Mesendoderm (in vitro differentiated cells): ENCODE measurements around the gene GALNT15.

Source experiments
- DNase-seq: peaks from one replicate; pipeline ENCODE4 v3.0.0; 2013
- H2AK5ac ChIP-seq: 2 replicates; pipeline ENCODE4 v1.6.1; 2013; ENCODE audit warnings: low read length, inconsistent platforms
- H2BK120ac ChIP-seq: 2 replicates; pipeline ENCODE4 v1.6.1; 2013; ENCODE audit warnings: low read depth, mild to moderate bottlenecking, low read length, moderate library complexity, mixed read lengths
- H2BK15ac ChIP-seq: replicated peaks from 2 replicates; pipeline ENCODE4 v1.6.1; 2013; ENCODE audit warnings: low read depth, mild to moderate bottlenecking, moderate library complexity
- H2BK5ac ChIP-seq: 2 replicates; pipeline ENCODE4 v1.6.1; 2013; ENCODE audit warnings: low read length, inconsistent platforms
- H3K18ac ChIP-seq: 2 replicates; pipeline ENCODE4 v1.6.1; 2013; ENCODE audit warnings: mild to moderate bottlenecking, low read length, mixed read lengths
- H3K23ac ChIP-seq: one replicate; pipeline ENCODE4 v1.6.1; 2013; ENCODE audit warnings: low read length
- H3K27ac ChIP-seq: 2 replicates; pipeline ENCODE4 v1.5.1; 2013; ENCODE audit warnings: low read depth, mild to moderate bottlenecking, inconsistent platforms, low read length, moderate library complexity
- H3K27me3 ChIP-seq: 2 replicates; pipeline ENCODE4 v1.6.1; 2013; ENCODE audit warnings: low read length, control low read depth, mild to moderate bottlenecking, inconsistent platforms; ENCODE audit not compliant: insufficient read depth, poor library complexity
- H3K36me3 ChIP-seq: 2 replicates; pipeline ENCODE4 v1.6.1; 2013; ENCODE audit warnings: low read length, inconsistent platforms; ENCODE audit not compliant: control insufficient read depth, insufficient read depth
- H3K4ac ChIP-seq: one replicate; pipeline ENCODE4 v1.6.1; 2013; ENCODE audit warnings: low read depth, mild to moderate bottlenecking, low read length, moderate library complexity
- H3K4me1 ChIP-seq: 2 replicates; pipeline ENCODE4 v1.6.1; 2013; ENCODE audit warnings: low read depth, low read length, inconsistent platforms; ENCODE audit not compliant: control insufficient read depth
- H3K4me2 ChIP-seq: 2 replicates; pipeline ENCODE4 v1.6.1; 2013; ENCODE audit warnings: low read length
- H3K4me3 ChIP-seq: 2 replicates; pipeline ENCODE4 v1.5.1; 2013; ENCODE audit warnings: mild to moderate bottlenecking, low read length
- H3K56ac ChIP-seq: one replicate; pipeline ENCODE4 v1.6.1; 2013; ENCODE audit warnings: low read length
- H3K79me1 ChIP-seq: 2 replicates; pipeline ENCODE4 v1.6.1; 2013; ENCODE audit warnings: low read length, inconsistent platforms
- H3K79me2 ChIP-seq: 2 replicates; pipeline ENCODE4 v1.6.1; 2013; ENCODE audit warnings: mild to moderate bottlenecking, low read length; ENCODE audit not compliant: control insufficient read depth, insufficient read depth
- H3K9ac ChIP-seq: 2 replicates; pipeline ENCODE4 v1.6.1; 2013; ENCODE audit warnings: low read length, inconsistent platforms
- H4K5ac ChIP-seq: one replicate; pipeline ENCODE4 v1.6.1; 2013; ENCODE audit warnings: low read length
- H4K8ac ChIP-seq: one replicate; pipeline ENCODE4 v1.6.1; 2013; ENCODE audit warnings: low read depth, mild to moderate bottlenecking, control low read depth, low read length, moderate library complexity
- WGBS: extraction: QIAGEN DNeasy Blood & Tissue Kit; methylation state at CpG from one replicate; pipeline ENCODE4 v1.1.7; 2013; ENCODE audit warnings: low lambda C conversion rate, missing lambda C conversion rate; ENCODE audit not compliant: insufficient coverage; ENCODE audit errors: extremely low coverage; 5-methylcytosine and 5-hydroxymethylcytosine counted together

The GALNT15 gene

GRCh38 chr3:16234281-16234680, 59.8 kb downstream of the GALNT15 start:
- H3K56ac ChIP-seq, result no peak overlapping the region
- no peak overlapping the region for H3K4me3 ChIP-seq
- DNase-seq, result no peak
- no peak overlapping the region for H3K4me2 ChIP-seq
- H2AK5ac ChIP-seq, result no peak overlapping the region
- H2BK5ac ChIP-seq, result no peak overlapping the region
- H3K79me1 ChIP-seq, result no peaks in the 10 kb centered on the region
- H3K4me1 ChIP-seq, result no peaks in the 10 kb centered on the region
- no peak overlapping the region for H4K8ac ChIP-seq
- no peak overlapping the region for H3K9ac ChIP-seq
- no peak overlapping the region for H3K4ac ChIP-seq
- H3K27me3 ChIP-seq, result no peaks in the 10 kb centered on the region
- WGBS, result no CpG with 5 or more reads among the region's 2 CpGs
- H3K79me2 ChIP-seq, result no peaks in the 10 kb centered on the region
- no peak overlapping the region for H2BK15ac ChIP-seq
- no peak overlapping the region for H3K18ac ChIP-seq
- H2BK120ac ChIP-seq, result no peak overlapping the region
- no peaks in the 10 kb centered on the region for H3K36me3 ChIP-seq
- H4K5ac ChIP-seq, result no peak overlapping the region
- no peak overlapping the region for H3K23ac ChIP-seq
- H3K27ac ChIP-seq, result no peak overlapping the region

GRCh38 chr3:16236030-16236639, 61.7 kb downstream of the GALNT15 start:
- DNase-seq, result no peak
- Histone ChIP-seq H2BK15ac (no peak overlapping the region), H3K56ac (no peak overlapping the region), H2BK120ac (no peak overlapping the region), H2BK5ac (no peak overlapping the region), H3K79me1 (no peaks in the 10 kb centered on the region), H4K5ac (no peak overlapping the region), H3K27me3 (no peaks in the 10 kb centered on the region), H3K36me3 (no peaks in the 10 kb centered on the region), H3K27ac (no peak overlapping the region), H3K18ac (no peak overlapping the region), H3K4me1 (no peaks in the 10 kb centered on the region), H4K8ac (no peak overlapping the region), H3K79me2 (no peaks in the 10 kb centered on the region), H3K4me3 (no peak overlapping the region), H2AK5ac (no peak overlapping the region), H3K4ac (no peak overlapping the region), H3K4me2 (no peak overlapping the region), H3K9ac (no peak overlapping the region), H3K23ac (no peak overlapping the region)
- WGBS, result no CpG with 5 or more reads among the region's 4 CpGs

GRCh38 chr3:16236856-16237393, 62.4 kb downstream of the GALNT15 start:
- H3K23ac ChIP-seq, result no peak overlapping the region
- no peak overlapping the region for H3K4ac ChIP-seq
- H2BK15ac ChIP-seq, result no peak overlapping the region
- no peak overlapping the region for H3K4me3 ChIP-seq
- no CpG with 5 or more reads among the region's 3 CpGs for WGBS
- no peaks in the 10 kb centered on the region for H3K27me3 ChIP-seq
- no peak overlapping the region for H3K9ac ChIP-seq
- no peak overlapping the region for H3K56ac ChIP-seq
- H3K4me1 ChIP-seq, result no peaks in the 10 kb centered on the region
- no peak overlapping the region for H3K27ac ChIP-seq
- H4K5ac ChIP-seq, result no peak overlapping the region
- H3K79me2 ChIP-seq, result no peaks in the 10 kb centered on the region
- DNase-seq, result no peak
- H2BK120ac ChIP-seq, result no peak overlapping the region
- H3K36me3 ChIP-seq, result no peaks in the 10 kb centered on the region
- H3K18ac ChIP-seq, result no peak overlapping the region
- no peak overlapping the region for H3K4me2 ChIP-seq
- H2BK5ac ChIP-seq, result no peak overlapping the region
- no peaks in the 10 kb centered on the region for H3K79me1 ChIP-seq
- H4K8ac ChIP-seq, result no peak overlapping the region
- no peak overlapping the region for H2AK5ac ChIP-seq

- Histone ChIP-seq H4K5ac (no peak overlapping the region), H3K27ac (no peak overlapping the region), H4K8ac (no peak overlapping the region), H3K79me1 (no peaks in the 10 kb centered on the region), H3K4me1 (no peaks in the 10 kb centered on the region), H3K79me2 (no peaks in the 10 kb centered on the region), H3K18ac (no peak overlapping the region), H2BK15ac (no peak overlapping the region), H3K27me3 (no peaks in the 10 kb centered on the region), H3K4me3 (no peak overlapping the region), H3K9ac (no peak overlapping the region), H2BK5ac (no peak overlapping the region), H3K4ac (no peak overlapping the region), H3K56ac (no peak overlapping the region), H2BK120ac (no peak overlapping the region), H3K36me3 (no peaks in the 10 kb centered on the region), H3K4me2 (no peak overlapping the region), H3K23ac (no peak overlapping the region), H2AK5ac (no peak overlapping the region)
- no peak for DNase-seq
- WGBS, result no CpG with 5 or more reads among the region's 3 CpGs
These were observed 64.7 kb downstream of the GALNT15 start for GRCh38 chr3:16239086-16239770.

GRCh38 chr3:16239780-16240179, 65.3 kb downstream of the GALNT15 start:
- Histone ChIP-seq H2BK5ac (no peak overlapping the region), H3K27ac (no peak overlapping the region), H3K4me3 (no peak overlapping the region), H3K18ac (no peak overlapping the region), H3K79me1 (no peaks in the 10 kb centered on the region), H4K8ac (no peak overlapping the region), H2BK15ac (no peak overlapping the region), H2BK120ac (no peak overlapping the region), H3K4ac (no peak overlapping the region), H3K79me2 (no peaks in the 10 kb centered on the region), H3K4me1 (no peaks in the 10 kb centered on the region), H3K4me2 (no peak overlapping the region), H3K27me3 (no peaks in the 10 kb centered on the region), H2AK5ac (no peak overlapping the region), H4K5ac (no peak overlapping the region), H3K23ac (no peak overlapping the region), H3K36me3 (no peaks in the 10 kb centered on the region), H3K9ac (no peak overlapping the region), H3K56ac (no peak overlapping the region)
- WGBS, result no CpG with 5 or more reads among the region's 4 CpGs
- DNase-seq, result no peak
